Bronchial epithelial cell (primary cell): Measurements from ENCODE around the gene DCAF12. TPM values are rescaled to one million over a fixed set of nuclear protein-coding genes. Genes with fewer than 3 reads are reported as not detected.

Experiments used
- DNase-seq: peaks from one replicate; pipeline ENCODE4 v3.0.0-alpha.2; 2010; ENCODE audit warnings: low read depth
- FAIRE-seq: peaks from 2 replicates; lab custom pipeline; 2011; peaks lifted over from hg19 to GRCh38; lab: Jason Lieb, UNC
- H3K27me3 ChIP-seq: 2 replicates; pipeline ENCODE4 v1.5.1; 2011; ENCODE audit warnings: low read length; ENCODE audit not compliant: control insufficient read depth, insufficient read depth
- H3K36me3 ChIP-seq: 2 replicates; pipeline ENCODE4 v1.5.1; 2011; ENCODE audit warnings: low read length; ENCODE audit not compliant: control insufficient read depth, insufficient read depth
- H3K4me3 ChIP-seq: 2 replicates; pipeline ENCODE4 v1.5.1; 2011; ENCODE audit warnings: mild to moderate bottlenecking, low read depth, low read length, control low read depth
- CTCF ChIP-seq: IDR thresholded peaks from 2 replicates; pipeline ENCODE4 v1.5.1; 2011; ENCODE audit warnings: mild to moderate bottlenecking, moderate library complexity, low read length, control low read depth, inconsistent platforms; ENCODE audit not compliant: insufficient read depth, severe bottlenecking
- total RNA-seq: library from RNA; depleted of rRNA; stranded (reverse); fragments of >200 nt; gene quantifications from 2 replicates; pipeline ENCODE4 v1.2.1, GENCODE V29; 2014

DCAF12 gene
- 15.3 and 19.6 TPM in 2 replicates for total RNA-seq

- FAIRE-seq (no peak), DNase-seq (peak; percentile 81)
- Histone ChIP-seq H3K27me3 (no peaks in the 10 kb centered on the region), H3K4me3 (peak within 1 kb of the TSS; percentile 91), H3K36me3 (peaks cover 5% of the 10 kb centered on the region)
- TF ChIP-seq CTCF = peak; percentile 7
Observed at GRCh38 chr9:34126207-34127034, at the start of gene DCAF12. DCAF12 (minus strand) TSS chr9:34126698; CDS start chr9:34126431, 267 bp downstream.

GRCh38 chr9:34176089-34176488, 49.6 kb upstream of the DCAF12 start:
- Histone ChIP-seq H3K27me3 (no peaks in the 10 kb centered on the region), H3K4me3 (no peak overlapping the region), H3K36me3 (no peaks in the 10 kb centered on the region)
- DNase-seq = peak; percentile 97
- no peak for TF ChIP-seq CTCF
- no peak for FAIRE-seq

- FAIRE-seq (no peak), DNase-seq (no peak)
- Histone ChIP-seq H3K4me3 (no peak overlapping the region), H3K36me3 (no peaks in the 10 kb centered on the region), H3K27me3 (no peaks in the 10 kb centered on the region)
- no peak for TF ChIP-seq CTCF
Observed at GRCh38 chr9:34171753-34172535, 45.4 kb upstream of the DCAF12 start.

- Histone ChIP-seq H3K4me3 (no peak overlapping the region), H3K36me3 (no peaks in the 10 kb centered on the region), H3K27me3 (no peaks in the 10 kb centered on the region)
- FAIRE-seq (no peak), DNase-seq (no peak)
- TF ChIP-seq CTCF = no peak
Observed at GRCh38 chr9:34170237-34170991, 43.9 kb upstream of the DCAF12 start.

- no peak for TF ChIP-seq CTCF
- H3K36me3 ChIP-seq = no peaks in the 10 kb centered on the region
- DNase-seq (no peak), FAIRE-seq (no peak)
- no peaks in the 10 kb centered on the region for H3K27me3 ChIP-seq
- H3K4me3 ChIP-seq = no peak overlapping the region
Observed at GRCh38 chr9:34169125-34169524, 42.6 kb upstream of the DCAF12 start.
